Brain microvascular endothelial cell (primary cell): ENCODE measurements around the gene NGB.

Experiments
- DNase-seq: peaks from one replicate; pipeline ENCODE4 v3.0.0-alpha.2; 2020
- H3K27ac ChIP-seq: fragments of 250-450 bp; sonication (Bioruptor Pico); 2 replicates; pipeline ENCODE4 v1.5.1; 2020; ENCODE audit warnings: mild to moderate bottlenecking, moderate library complexity
- H3K27me3 ChIP-seq: fragments of 250-450 bp; sonication (Bioruptor Pico); replicated peaks from 2 replicates; pipeline ENCODE4 v1.5.1; 2020; ENCODE audit warnings: mild to moderate bottlenecking
- H3K36me3 ChIP-seq: fragments of 250-450 bp; sonication (Bioruptor Pico); replicated peaks from 2 replicates; pipeline ENCODE4 v1.5.1; 2020; ENCODE audit warnings: mild to moderate bottlenecking
- H3K4me3 ChIP-seq: 2 replicates; pipeline ENCODE4 v1.5.1; 2011; ENCODE audit warnings: low read depth, mild to moderate bottlenecking, control low read depth, low read length, moderate library complexity
- CTCF ChIP-seq: IDR thresholded peaks from 2 replicates; pipeline ENCODE4 v1.5.1; 2011; ENCODE audit warnings: low read depth, mild to moderate bottlenecking, moderate library complexity, low read length, control low read depth, inconsistent platforms; ENCODE audit errors: missing control alignments
- in situ Hi-C: cut with HindIII; loops from 2 replicates; pipeline ENCODE4 v1.10.0; 2017; ENCODE audit warnings: low sequenced_read_pairs, low pct_ligation_motif_present

The NGB gene

GRCh38 chr14:77276959-77277358 lies 6.0 kb upstream of the NGB start:
- Histone ChIP-seq H3K27ac (no peak overlapping the region), H3K27me3 (no peaks in the 10 kb centered on the region), H3K36me3 (peaks cover 3% of the 10 kb centered on the region), H3K4me3 (no peak overlapping the region)
- DNase-seq: no peak
- in situ Hi-C loops: no loop called here
- no peak for TF ChIP-seq CTCF

- in situ Hi-C loops: no loop called here
- no peak for DNase-seq
- TF ChIP-seq CTCF: no peak
Observed at GRCh38 chr14:77276295-77276935, 5.4 kb upstream of the NGB start.

DNA sequence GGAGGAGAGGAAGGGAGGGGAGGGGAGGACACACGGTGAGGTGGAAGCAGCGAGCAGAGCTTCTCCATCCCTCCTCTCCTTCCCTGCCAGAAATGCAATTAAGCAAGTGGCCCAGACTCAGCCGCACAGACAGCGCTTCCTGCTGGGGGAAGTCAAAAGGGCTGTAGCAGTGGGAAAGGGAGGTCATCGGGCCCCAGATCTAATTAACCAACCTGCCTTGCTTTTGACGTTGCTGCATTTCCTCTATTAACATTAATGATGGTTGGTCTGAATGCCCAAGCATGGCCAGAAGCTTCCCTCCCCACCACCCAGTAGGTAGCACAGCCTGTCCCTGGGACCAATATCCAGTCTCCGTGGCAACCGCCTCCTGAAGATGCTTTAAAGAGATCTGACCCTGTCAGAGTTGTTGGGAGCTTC lies 4.6 kb upstream of the NGB start:
- no peak for DNase-seq
- no peak overlapping the region for H3K4me3 ChIP-seq
- in situ Hi-C loops: no loop called here
- H3K27me3 ChIP-seq: peaks cover 10% of the 10 kb centered on the region
- H3K36me3 ChIP-seq: peaks cover 3% of the 10 kb centered on the region
- TF ChIP-seq CTCF: no peak
- H3K27ac ChIP-seq: no peak overlapping the region

More at GRCh38 chr14:77276295-77276935, 5.4 kb upstream of the NGB start:
- H3K27ac ChIP-seq: no peak overlapping the region
- peaks cover 2% of the 10 kb centered on the region for H3K27me3 ChIP-seq
- H3K36me3 ChIP-seq: peaks cover 3% of the 10 kb centered on the region
- H3K4me3 ChIP-seq: no peak overlapping the region

DNA sequence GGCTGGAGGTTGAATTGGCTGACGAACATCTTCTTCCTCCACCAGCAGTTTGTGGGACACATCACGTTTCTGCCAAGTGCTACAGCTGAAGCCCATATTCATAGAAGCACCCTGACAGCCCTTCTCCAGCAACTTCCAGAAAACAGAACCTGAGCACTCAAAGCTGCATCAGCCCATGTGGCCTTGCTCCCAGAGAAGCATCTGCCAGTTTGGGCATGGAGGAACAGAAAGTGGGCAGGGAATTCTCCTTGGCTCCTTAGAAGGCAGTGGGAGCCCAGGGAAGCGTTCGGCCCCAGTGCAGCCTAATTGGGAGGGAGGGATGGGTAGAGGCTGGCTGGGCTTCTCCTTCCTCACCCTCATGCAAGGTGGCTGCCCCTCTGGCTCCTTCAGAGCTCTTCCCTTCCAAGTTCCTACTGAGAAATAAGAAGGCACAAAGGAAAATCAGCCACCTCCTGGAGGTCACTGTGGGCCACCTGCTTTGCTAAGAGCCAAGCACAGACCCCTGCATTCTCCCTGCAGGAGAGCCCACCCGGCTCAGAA lies 4.1 kb upstream of the NGB start:
- H3K4me3 ChIP-seq: no peak overlapping the region
- no peak overlapping the region for H3K27ac ChIP-seq
- H3K36me3 ChIP-seq: peaks cover 3% of the 10 kb centered on the region
- no peak for DNase-seq
- in situ Hi-C loops: no loop called here
- TF ChIP-seq CTCF: no peak
- H3K27me3 ChIP-seq: peaks cover 15% of the 10 kb centered on the region

DNA sequence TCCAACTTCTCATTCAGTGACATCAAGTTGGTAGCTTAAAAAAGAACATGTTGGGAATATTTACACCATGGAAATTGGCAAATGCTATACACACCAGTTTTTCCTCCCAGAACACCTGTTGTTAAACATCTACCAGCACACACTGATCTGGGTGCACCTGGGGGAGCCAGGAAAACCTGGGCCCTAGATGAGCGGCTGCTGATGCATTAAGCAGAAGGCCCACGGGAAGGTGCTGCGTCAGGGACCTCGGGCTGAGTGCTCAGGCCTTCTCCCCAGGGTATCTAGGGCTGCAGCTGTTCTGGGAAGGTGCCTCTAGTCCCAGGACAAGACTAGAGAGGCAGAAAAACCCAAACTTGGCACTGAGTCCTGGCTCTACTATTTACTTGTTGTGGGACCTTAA lies 2.8 kb upstream of the NGB start:
- Histone ChIP-seq H3K27me3 (peaks cover 25% of the 10 kb centered on the region), H3K27ac (no peak overlapping the region), H3K36me3 (peaks cover 2% of the 10 kb centered on the region), H3K4me3 (no peak overlapping the region)
- no peak for DNase-seq
- no peak for TF ChIP-seq CTCF
- in situ Hi-C loops: no loop called here

GRCh38 chr14:77272261-77272660 lies 1.3 kb upstream of the NGB start:
- TF ChIP-seq CTCF: no peak
- in situ Hi-C loops: no loop called here
- H3K27me3 ChIP-seq: peaks cover 34% of the 10 kb centered on the region
- H3K4me3 ChIP-seq: no peak overlapping the region
- no peak for DNase-seq
- no peaks in the 10 kb centered on the region for H3K36me3 ChIP-seq
- H3K27ac ChIP-seq: no peak overlapping the region
